CD4-positive, alpha-beta T cell (primary cell): Measurements from ENCODE around the gene PCNA. TPM values are rescaled to one million over a fixed set of nuclear protein-coding genes. Genes with fewer than 3 reads are reported as not detected.

Experiments
- ATAC-seq: fragments of 200-7000 bp; cut with Tn5 transposase; one replicate; pipeline ENCODE4 v1.10.0; 2022; ENCODE audit warnings: mild to moderate bottlenecking; ENCODE audit not compliant: poor library complexity
- CTCF ChIA-PET: fragments of 350-600 bp; sonication (Branson Sonifier 250); formaldehyde crosslinking; loops from one replicate; lab custom pipeline; 2021; ENCODE audit warnings: antibody characterized with exemption, inconsistent platforms; lab: Charles Lee
- POLR2A ChIA-PET: fragments of 350-600 bp; sonication (Branson Sonifier 250); formaldehyde crosslinking; loops from one replicate; lab custom pipeline; 2021; ENCODE audit warnings: antibody characterized with exemption, inconsistent platforms; lab: Charles Lee
- DNase-seq, 14 experiments: peaks; one replicate each; pipeline ENCODE4 v3.0.0-alpha.2; 2013 to 2020; ENCODE audit warnings: mixed read lengths in 2 of 14
- H3K27ac ChIP-seq, 2 donors: one replicate each; pipeline versions ENCODE4 v1.5.1 to v1.7.0; 2013; ENCODE audit warnings: low read length in 2 of 2, low read depth in 1 of 2, mild to moderate bottlenecking in 1 of 2
- H3K27me3 ChIP-seq, 2 experiments: 1 replicate in 1 of 2; 2 replicates in 1 of 2; pipeline versions ENCODE4 v1.6.1 to v1.7.0; 2013; ENCODE audit warnings: low read length in 2 of 2, control low read depth in 1 of 2, mild to moderate bottlenecking in 1 of 2, moderate library complexity in 1 of 2; ENCODE audit not compliant: insufficient read depth in 2 of 2, control insufficient read depth in 1 of 2
- H3K36me3 ChIP-seq: one replicate; pipeline ENCODE4 v1.6.1; 2013; ENCODE audit warnings: low read length, control low read depth; ENCODE audit not compliant: insufficient read depth
- H3K4me1 ChIP-seq: one replicate; pipeline ENCODE4 v1.6.1; 2013; ENCODE audit warnings: low read length, control low read depth; ENCODE audit not compliant: insufficient read depth
- H3K4me3 ChIP-seq: one replicate; pipeline ENCODE4 v1.5.1; 2013; ENCODE audit warnings: mild to moderate bottlenecking, low read length, moderate library complexity
- H3K9me3 ChIP-seq, 2 experiments: 1 replicate in 1 of 2; 2 replicates in 1 of 2; pipeline versions ENCODE4 v1.6.1 to v1.7.0; 2013; ENCODE audit warnings: low read length in 2 of 2, mild to moderate bottlenecking in 2 of 2, control low read depth in 1 of 2, moderate library complexity in 1 of 2; ENCODE audit not compliant: control insufficient read depth in 1 of 2, insufficient read depth in 1 of 2
- H3K27ac Mint-ChIP-seq: one replicate; pipeline ENCODE4 v1.8.0; 2020; ENCODE audit warnings: mixed read lengths
- H3K27me3 Mint-ChIP-seq: one replicate; pipeline ENCODE4 v1.8.0; 2021; ENCODE audit warnings: mixed read lengths
- H3K36me3 Mint-ChIP-seq: one replicate; pipeline ENCODE4 v1.8.0; 2021; ENCODE audit warnings: low read depth, mixed read lengths
- H3K4me1 Mint-ChIP-seq: one replicate; pipeline ENCODE4 v1.8.0; 2021; ENCODE audit warnings: low read depth, mixed read lengths
- H3K4me3 Mint-ChIP-seq: one replicate; pipeline ENCODE4 v1.8.0; 2020; ENCODE audit warnings: mild to moderate bottlenecking, mixed read lengths
- H3K9me3 Mint-ChIP-seq: one replicate; pipeline ENCODE4 v1.8.0; 2020; ENCODE audit warnings: mixed read lengths
- intact Hi-C, 2 experiments: fragments of 100-400 bp; cut with DNase I in 1 of 2; cut with micrococcal nuclease in 1 of 2; formaldehyde crosslinking; loops; one replicate each; pipeline versions ENCODE4 v1.15.1 to v1.9.0; 2023 to 2025; cut with DNase I, micrococcal nuclease
- total RNA-seq, 174 experiments: library from RNA in 2 of 174; stranded (reverse) in 2 of 174; gene quantifications; one replicate each; pipeline ENCODE4 v1.2.3 and lab custom pipeline; 2021 to 2026
- TF ChIP-seq, protein P1 (sequence below): fragments of 200-600 bp; IDR thresholded peaks from one replicate; pipeline ENCODE4 v1.8.0; 2022; ENCODE audit warnings: antibody characterized with exemption, mild to moderate bottlenecking

Gene PCNA
- total RNA-seq, 2 experiments from 2014 or later = 32.6 to 33.0 TPM

DNA sequence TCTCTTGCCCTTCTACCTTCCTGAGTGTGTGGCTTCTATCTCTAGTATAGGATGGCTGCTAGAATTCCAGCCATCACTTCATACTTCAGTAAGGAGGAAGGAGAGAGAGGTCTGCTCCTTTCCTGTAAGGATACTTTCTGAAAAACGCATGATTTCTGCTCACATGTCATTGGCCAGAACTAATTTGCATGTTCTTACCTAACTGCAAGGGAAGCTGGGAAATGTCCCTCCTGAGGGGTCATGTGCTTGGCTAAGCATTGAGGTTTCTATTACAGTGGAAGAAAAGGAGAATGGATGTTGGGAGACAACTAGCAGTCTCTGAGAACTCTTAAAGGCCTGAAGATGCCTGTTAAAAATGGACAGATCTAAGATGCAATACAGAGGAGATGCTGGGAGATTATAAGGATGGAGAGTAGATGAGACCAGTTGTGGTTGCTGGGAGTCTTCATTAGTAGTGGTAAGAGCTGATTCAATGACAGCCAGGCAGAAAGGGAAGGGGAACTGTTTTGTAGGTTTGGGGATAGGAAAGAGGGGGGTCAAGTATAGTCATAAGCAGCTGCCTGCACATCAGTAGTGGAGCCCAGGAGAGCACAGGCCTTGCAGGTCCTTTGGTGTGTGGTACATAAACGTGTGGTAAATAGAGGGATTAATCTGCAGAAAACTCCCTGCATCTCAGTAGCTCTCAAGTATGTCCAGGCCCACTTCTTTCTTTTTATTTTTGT lies 27.3 kb upstream of the PCNA start:
- no peaks in the 10 kb centered on the region for H3K27me3 ChIP-seq
- DNase-seq (peak in 2 of 14 experiments; percentile 22 to 36), ATAC-seq (no peak)
- ChIA-PET POLR2A (no interaction called here), CTCF (no interaction called here)
- peaks cover 67% of the 10 kb centered on the region for H3K4me1 Mint-ChIP-seq
- peaks cover 30% of the 10 kb centered on the region for H3K36me3 Mint-ChIP-seq
- H3K4me3 ChIP-seq = no peak overlapping the region
- TF ChIP-seq, protein P1, sequence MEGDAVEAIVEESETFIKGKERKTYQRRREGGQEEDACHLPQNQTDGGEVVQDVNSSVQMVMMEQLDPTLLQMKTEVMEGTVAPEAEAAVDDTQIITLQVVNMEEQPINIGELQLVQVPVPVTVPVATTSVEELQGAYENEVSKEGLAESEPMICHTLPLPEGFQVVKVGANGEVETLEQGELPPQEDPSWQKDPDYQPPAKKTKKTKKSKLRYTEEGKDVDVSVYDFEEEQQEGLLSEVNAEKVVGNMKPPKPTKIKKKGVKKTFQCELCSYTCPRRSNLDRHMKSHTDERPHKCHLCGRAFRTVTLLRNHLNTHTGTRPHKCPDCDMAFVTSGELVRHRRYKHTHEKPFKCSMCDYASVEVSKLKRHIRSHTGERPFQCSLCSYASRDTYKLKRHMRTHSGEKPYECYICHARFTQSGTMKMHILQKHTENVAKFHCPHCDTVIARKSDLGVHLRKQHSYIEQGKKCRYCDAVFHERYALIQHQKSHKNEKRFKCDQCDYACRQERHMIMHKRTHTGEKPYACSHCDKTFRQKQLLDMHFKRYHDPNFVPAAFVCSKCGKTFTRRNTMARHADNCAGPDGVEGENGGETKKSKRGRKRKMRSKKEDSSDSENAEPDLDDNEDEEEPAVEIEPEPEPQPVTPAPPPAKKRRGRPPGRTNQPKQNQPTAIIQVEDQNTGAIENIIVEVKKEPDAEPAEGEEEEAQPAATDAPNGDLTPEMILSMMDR = no peak
- no peaks in the 10 kb centered on the region for H3K9me3 ChIP-seq
- H3K4me3 Mint-ChIP-seq = no peak overlapping the region
- no peak overlapping the region for H3K27ac ChIP-seq
- no peak overlapping the region for H3K27ac Mint-ChIP-seq
- H3K27me3 Mint-ChIP-seq = no peaks in the 10 kb centered on the region
- H3K9me3 Mint-ChIP-seq = no peaks in the 10 kb centered on the region
- peaks cover 3% of the 10 kb centered on the region for H3K36me3 ChIP-seq
- peaks cover 30% of the 10 kb centered on the region for H3K4me1 ChIP-seq
- intact Hi-C loops = no loop called here

DNA sequence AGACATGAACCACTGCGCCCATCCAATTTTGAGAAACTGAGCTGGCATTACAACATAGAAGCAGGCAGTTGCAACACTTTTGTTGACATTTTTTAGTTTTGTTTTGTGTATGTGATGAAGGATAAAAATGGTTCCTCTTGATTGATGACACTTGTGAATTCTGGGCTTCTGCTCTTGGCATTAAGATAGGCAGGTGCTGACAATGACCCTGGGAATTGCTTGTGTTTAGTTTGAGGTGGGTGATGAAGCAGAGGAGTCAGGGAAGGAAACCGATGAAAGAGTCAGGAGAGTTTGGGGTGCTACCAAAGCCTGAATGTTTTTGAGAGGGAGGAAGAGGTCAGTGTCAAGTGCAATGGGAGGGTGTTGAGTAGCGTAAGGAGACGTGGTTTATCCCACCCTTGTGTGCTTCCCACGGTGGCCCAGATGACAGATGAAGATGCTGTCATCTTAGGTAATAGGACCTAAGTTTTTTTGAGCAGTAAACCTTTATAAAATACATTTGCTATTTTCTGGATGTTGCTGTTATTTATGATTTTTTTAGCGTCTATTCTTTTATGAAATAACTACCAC lies 26.4 kb upstream of the PCNA start:
- no peaks in the 10 kb centered on the region for H3K27me3 Mint-ChIP-seq
- intact Hi-C loops = no loop called here
- H3K36me3 ChIP-seq = peaks cover 3% of the 10 kb centered on the region
- peaks cover 73% of the 10 kb centered on the region for H3K4me1 Mint-ChIP-seq
- no peaks in the 10 kb centered on the region for H3K27me3 ChIP-seq
- ChIA-PET POLR2A (no interaction called here), CTCF (no interaction called here)
- H3K9me3 Mint-ChIP-seq = no peaks in the 10 kb centered on the region
- DNase-seq (no peak), ATAC-seq (no peak)
- H3K4me1 ChIP-seq = peaks cover 25% of the 10 kb centered on the region
- no peaks in the 10 kb centered on the region for H3K9me3 ChIP-seq
- H3K4me3 ChIP-seq = no peak overlapping the region
- no peak overlapping the region for H3K27ac ChIP-seq
- H3K4me3 Mint-ChIP-seq = no peak overlapping the region
- H3K36me3 Mint-ChIP-seq = peaks cover 30% of the 10 kb centered on the region
- TF ChIP-seq, protein P1 = no peak
- H3K27ac Mint-ChIP-seq = peak overlapping the region; percentile 11

DNA sequence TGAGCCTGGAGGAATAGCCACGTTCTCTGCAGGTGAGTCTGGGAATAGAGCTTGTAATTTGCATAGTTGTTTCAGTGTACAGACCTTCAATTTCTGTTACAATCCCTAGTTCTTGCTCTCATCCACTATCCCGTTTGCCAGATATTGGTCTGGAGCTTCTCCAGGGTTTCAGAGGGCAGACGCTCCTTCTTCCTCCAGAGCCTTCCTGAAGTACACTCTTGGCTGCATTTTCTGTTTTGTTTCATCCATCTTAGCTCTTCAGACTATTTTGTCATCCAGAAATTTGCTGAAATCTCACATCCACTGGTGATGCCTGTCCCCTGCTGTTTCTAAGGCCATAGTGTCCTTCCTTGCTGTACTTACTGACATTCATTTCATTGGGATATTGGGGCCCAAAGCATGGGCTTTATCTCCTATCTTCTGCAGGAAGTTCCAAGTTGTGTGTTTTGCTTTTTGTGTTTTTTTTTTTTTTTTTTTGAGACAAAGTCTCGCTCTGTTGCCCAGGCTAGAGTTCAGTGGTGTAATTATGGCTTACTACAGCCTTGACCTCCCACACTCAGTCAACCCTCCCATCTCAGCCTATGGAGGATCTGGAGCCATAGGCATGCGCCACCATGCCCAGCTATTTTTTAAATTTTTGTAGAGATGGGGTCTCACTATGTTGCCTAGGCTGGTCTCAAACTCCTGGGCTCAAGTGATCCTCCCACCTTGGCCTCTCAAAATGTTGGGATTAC lies 25.8 kb upstream of the PCNA start:
- Mint-ChIP-seq H3K27me3 (no peaks in the 10 kb centered on the region), H3K27ac (no peak overlapping the region), H3K4me3 (peak overlapping the region; percentile 23), H3K9me3 (no peaks in the 10 kb centered on the region), H3K36me3 (peaks cover 30% of the 10 kb centered on the region), H3K4me1 (peaks cover 75% of the 10 kb centered on the region)
- TF ChIP-seq, protein P1 = no peak
- no peak overlapping the region for H3K4me3 ChIP-seq
- H3K36me3 ChIP-seq = peaks cover 3% of the 10 kb centered on the region
- intact Hi-C loops = no loop called here
- H3K27ac ChIP-seq = no peak overlapping the region
- DNase-seq (no peak), ATAC-seq (no peak)
- H3K27me3 ChIP-seq = no peaks in the 10 kb centered on the region
- H3K4me1 ChIP-seq = peaks cover 22% of the 10 kb centered on the region
- ChIA-PET CTCF (no interaction called here), POLR2A (no interaction called here)
- no peaks in the 10 kb centered on the region for H3K9me3 ChIP-seq
